A673 (cell line): ENCODE measurements around the gene TRUB2. TPM values are rescaled to one million over a fixed set of nuclear protein-coding genes. Genes with fewer than 3 reads are reported as not detected.

Experiments used
- BruUV-seq: library from RNA; stranded (reverse); fragments of 400-500 nt; replicated peaks from 2 replicates; lab custom pipeline; 2021; lab: Mats Ljungman, UMichigan
- CTCF ChIA-PET: fragments of 300-600 bp; sonication (Branson Sonifier 250); formaldehyde crosslinking; loops from one replicate; lab custom pipeline; 2022; ENCODE audit warnings: antibody characterized with exemption; lab: Charles Lee
- POLR2A ChIA-PET: fragments of 300-600 bp; sonication (Branson Sonifier 250); formaldehyde crosslinking; loops from one replicate; lab custom pipeline; 2022; ENCODE audit warnings: antibody characterized with exemption; ENCODE audit not compliant: low non-redundant PET; lab: Charles Lee
- DNase-seq: peaks from one replicate; pipeline ENCODE4 v3.0.0-alpha.2; 2015; ENCODE audit warnings: low spot score
- H3K27ac ChIP-seq: fragments of 200-600 bp; sonication (generic); 2 replicates; pipeline ENCODE4 v1.5.1; 2016; ENCODE audit warnings: mixed run types, low read depth, mild to moderate bottlenecking, mixed read lengths, antibody characterized with exemption, low read length; ENCODE audit not compliant: poor library complexity, severe bottlenecking
- H3K27me3 ChIP-seq: fragments of 200-600 bp; sonication (generic); replicated peaks from 2 replicates; pipeline ENCODE4 v1.6.1; 2017; ENCODE audit warnings: mixed run types, low read depth, mild to moderate bottlenecking, mixed read lengths, antibody characterized with exemption, low read length; ENCODE audit not compliant: insufficient read depth, poor library complexity
- H3K36me3 ChIP-seq: fragments of 200-600 bp; sonication (generic); 2 replicates; pipeline ENCODE4 v1.6.1; 2016; ENCODE audit warnings: mixed run types, mild to moderate bottlenecking, mixed read lengths, antibody characterized with exemption, low read length; ENCODE audit not compliant: insufficient read depth, poor library complexity, severe bottlenecking
- H3K4me1 ChIP-seq: fragments of 200-600 bp; sonication (generic); 2 replicates; pipeline ENCODE4 v1.6.1; 2017; ENCODE audit warnings: mixed run types, mild to moderate bottlenecking, mixed read lengths, antibody characterized with exemption, low read length; ENCODE audit not compliant: insufficient read depth, poor library complexity, severe bottlenecking
- H3K4me3 ChIP-seq: fragments of 200-600 bp; sonication (generic); 2 replicates; pipeline ENCODE4 v1.5.1; 2016; ENCODE audit warnings: low read depth, mixed run types, mild to moderate bottlenecking, mixed read lengths, low read length; ENCODE audit not compliant: poor library complexity, severe bottlenecking
- H3K9me3 ChIP-seq: fragments of 200-600 bp; sonication (generic); 2 replicates; pipeline ENCODE4 v1.6.1; 2016; ENCODE audit warnings: mixed run types, low read depth, mild to moderate bottlenecking, mixed read lengths, antibody characterized with exemption, low read length; ENCODE audit not compliant: poor library complexity, severe bottlenecking
- CTCF ChIP-seq: fragments of 300-800, 200-600 bp; sonication (generic); conservative IDR thresholded peaks from 2 replicates; pipeline ENCODE4 v1.5.1; 2017; ENCODE audit warnings: low read depth, mild to moderate bottlenecking, antibody characterized with exemption, low read length, moderate library complexity, mixed read lengths
- EZH2 ChIP-seq: fragments of 200-600 bp; sonication (generic); IDR thresholded peaks from 2 replicates; pipeline ENCODE4 v1.6.1; 2017; ENCODE audit warnings: borderline replicate concordance, low read depth, mild to moderate bottlenecking, mixed read lengths, antibody characterized with exemption, low read length; ENCODE audit not compliant: poor library complexity, severe bottlenecking
- intact Hi-C: fragments of 100-400 bp; cut with micrococcal nuclease; formaldehyde crosslinking; loops from one replicate; pipeline ENCODE4 v1.10.0; 2022; ENCODE audit not compliant: unreplicated experiment
- total RNA-seq: library from RNA; stranded (reverse); gene quantifications from 2 replicates; pipeline ENCODE4 v1.2.3, GENCODE V29; 2021

TRUB2 gene
- total RNA-seq, 1 experiment from 2014 or later: 57.4 TPM

DNA sequence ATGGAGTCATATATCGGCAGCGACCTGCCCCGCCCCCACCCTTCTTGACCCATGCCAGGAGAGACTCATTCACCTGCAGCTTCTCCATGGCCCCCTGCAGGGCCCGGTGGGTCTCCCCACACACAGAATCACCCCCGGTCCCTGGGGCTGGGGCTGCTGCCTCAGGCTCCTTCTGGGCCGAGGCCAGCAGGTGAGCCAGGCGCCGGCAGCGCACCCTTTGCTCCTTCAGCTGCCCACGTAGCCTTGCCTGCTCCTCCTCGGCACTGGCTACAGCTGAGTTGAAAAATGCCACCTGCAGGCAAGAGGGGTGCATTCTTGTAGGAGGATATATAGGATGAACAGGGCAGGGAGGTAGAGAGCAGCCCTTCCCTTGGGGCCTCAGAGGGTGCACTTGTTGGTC lies 64.3 kb downstream of the TRUB2 start:
- Histone ChIP-seq H3K9me3 (no peaks in the 10 kb centered on the region), H3K4me1 (no peaks in the 10 kb centered on the region), H3K27ac (no peak overlapping the region), H3K4me3 (no peak overlapping the region), H3K36me3 (peaks cover 22% of the 10 kb centered on the region), H3K27me3 (no peaks in the 10 kb centered on the region)
- CTCF ChIA-PET: no interaction called here
- intact Hi-C loops: no loop called here
- POLR2A ChIA-PET: interaction anchor here (1.0 kb wide), 1 partner anchor 296 kb away, joined by 4 read pairs; no protein-coding TSS in a partner anchor
- TF ChIP-seq EZH2 (no peak), CTCF (no peak)
- no peak for DNase-seq
- BruUV-seq: no TSS peak

DNA sequence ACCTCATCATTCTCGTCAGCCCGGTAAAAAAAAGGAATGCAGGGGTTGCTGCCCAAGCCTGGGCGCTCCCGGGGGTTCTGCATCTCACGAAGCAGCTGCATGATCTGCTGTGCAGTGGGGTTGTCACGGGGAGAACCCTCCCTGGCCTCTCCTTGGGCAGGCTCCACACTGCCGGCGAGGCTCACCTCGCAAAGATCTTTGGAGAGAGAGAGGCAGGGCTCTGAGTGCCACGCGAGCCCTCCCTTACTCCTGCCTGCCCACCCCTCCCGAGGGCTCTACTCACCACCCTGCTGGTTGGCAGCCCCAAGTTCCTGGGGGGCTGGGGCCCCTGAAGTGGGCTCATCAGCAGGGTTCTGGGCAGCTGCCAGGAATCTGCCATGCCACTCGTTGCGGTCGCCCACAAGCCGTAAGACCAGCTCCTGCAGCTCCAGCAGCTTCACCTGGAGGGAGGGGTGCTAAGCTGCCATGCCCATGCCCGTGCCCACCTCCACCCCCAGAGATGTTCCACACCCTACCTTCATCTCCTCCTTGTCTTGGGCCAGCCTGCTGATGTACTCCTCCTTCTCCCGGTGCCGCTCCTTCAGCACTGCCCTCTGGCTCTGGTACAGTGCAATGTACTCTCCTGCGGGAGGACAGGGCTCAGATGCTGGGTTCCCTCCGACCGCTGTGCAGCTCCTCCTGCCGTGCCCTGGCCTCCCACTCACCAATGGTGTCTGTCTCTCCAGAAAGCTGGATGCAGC lies 65.0 kb downstream of the TRUB2 start:
- no peak overlapping the region for H3K4me3 ChIP-seq
- no peaks in the 10 kb centered on the region for H3K27me3 ChIP-seq
- no peak overlapping the region for H3K27ac ChIP-seq
- CTCF ChIA-PET: no interaction called here
- no TSS peak for BruUV-seq
- DNase-seq: no peak
- no peaks in the 10 kb centered on the region for H3K9me3 ChIP-seq
- H3K36me3 ChIP-seq: peaks cover 19% of the 10 kb centered on the region
- intact Hi-C loops: no loop called here
- H3K4me1 ChIP-seq: no peaks in the 10 kb centered on the region
- TF ChIP-seq CTCF (no peak), EZH2 (no peak)
- POLR2A ChIA-PET: interaction anchor here (1.0 kb wide), 1 partner anchor 296 kb away, joined by 4 read pairs; no protein-coding TSS in a partner anchor

Other genes with a start within 250 kb of the TRUB2 start
- gene PTGES2, start 194.7 kb downstream of the TRUB2 start, total RNA-seq: 120 and 122 TPM in 2 replicates
- gene LCN2, start 173.0 kb downstream of the TRUB2 start, total RNA-seq: not detected in 2 replicates
- 41.9 and 50.2 TPM in 2 replicates for gene BBLN, start 162.2 kb downstream of the TRUB2 start, total RNA-seq
- gene CIZ1, start 130.9 kb downstream of the TRUB2 start, total RNA-seq: 158 and 161 TPM in 2 replicates
- gene DNM1, start 119.1 kb downstream of the TRUB2 start, total RNA-seq: 7.6 and 11.8 TPM in 2 replicates
- gene GOLGA2, start 46.4 kb downstream of the TRUB2 start, total RNA-seq: 87.0 and 105 TPM in 2 replicates
- gene SWI5, start 46.2 kb downstream of the TRUB2 start, total RNA-seq: 19.0 and 24.2 TPM in 2 replicates
- gene COQ4, start 392 bp upstream of the TRUB2 start, total RNA-seq: 58.2 and 62.8 TPM in 2 replicates
- gene SLC27A4, start 18.1 kb upstream of the TRUB2 start, total RNA-seq: 35.4 and 39.1 TPM in 2 replicates
- 67.0 and 84.8 TPM in 2 replicates for gene URM1, start 48.9 kb upstream of the TRUB2 start, total RNA-seq
- 10.1 and 14.7 TPM in 2 replicates for gene CERCAM, start 98.4 kb upstream of the TRUB2 start, total RNA-seq
- gene ODF2, start 133.6 kb upstream of the TRUB2 start, total RNA-seq: 80.6 and 83.1 TPM in 2 replicates
- 52.1 and 52.3 TPM in 2 replicates for gene GLE1, start 182.3 kb upstream of the TRUB2 start, total RNA-seq
- gene SPTAN1, start 230.1 kb upstream of the TRUB2 start, total RNA-seq: 239 and 262 TPM in 2 replicates